GM21723 (cell line): ENCODE measurements around the gene LMOD3.

ENCODE experiments used
- ATAC-seq: cut with Tn5 transposase; IDR thresholded peaks from one replicate; pipeline ENCODE4 v1.9.1; 2021; ENCODE audit warnings: mild to moderate bottlenecking, moderate library complexity; ENCODE audit not compliant: unreplicated experiment

LMOD3 gene

DNA sequence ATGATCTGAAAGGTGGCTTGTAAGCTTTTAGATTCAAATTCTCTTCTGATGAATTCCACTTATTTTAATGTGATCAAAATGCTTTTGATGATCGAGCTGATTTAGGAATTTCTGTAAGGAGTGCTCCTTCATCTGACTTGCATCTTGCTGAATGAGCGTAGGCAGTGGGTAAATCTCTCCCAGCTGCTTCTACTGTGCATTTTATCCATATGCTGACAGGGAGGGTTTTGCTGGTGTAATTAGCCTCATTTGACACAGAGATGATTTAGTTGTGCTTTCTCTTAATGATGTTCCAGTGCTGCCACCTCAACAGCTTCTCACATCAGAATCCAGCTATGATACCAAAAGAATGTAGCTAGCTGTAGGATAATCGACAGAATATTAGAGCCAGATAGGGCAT lies 3.8 kb upstream of the LMOD3 start:
- no peak for ATAC-seq

DNA sequence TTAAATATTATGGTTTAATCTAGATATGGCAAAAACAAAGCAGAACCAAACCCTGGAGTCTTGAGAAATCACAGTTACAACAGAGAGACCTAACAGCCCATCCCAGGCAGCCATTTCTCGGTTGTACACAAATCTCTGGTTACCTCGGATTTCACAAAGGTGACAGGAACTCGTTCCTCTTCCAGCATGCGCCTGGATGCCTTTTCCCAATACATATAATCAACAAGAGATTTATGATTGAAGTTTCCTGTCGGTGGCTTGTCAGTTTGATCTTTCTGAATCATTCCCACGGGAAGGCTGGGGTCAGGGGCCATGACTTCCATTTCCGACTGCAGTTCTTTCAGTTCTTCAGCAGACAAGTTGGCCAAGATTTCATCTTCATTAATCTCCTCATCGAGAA lies 445 bp downstream of the LMOD3 start:
- no peak for ATAC-seq

DNA sequence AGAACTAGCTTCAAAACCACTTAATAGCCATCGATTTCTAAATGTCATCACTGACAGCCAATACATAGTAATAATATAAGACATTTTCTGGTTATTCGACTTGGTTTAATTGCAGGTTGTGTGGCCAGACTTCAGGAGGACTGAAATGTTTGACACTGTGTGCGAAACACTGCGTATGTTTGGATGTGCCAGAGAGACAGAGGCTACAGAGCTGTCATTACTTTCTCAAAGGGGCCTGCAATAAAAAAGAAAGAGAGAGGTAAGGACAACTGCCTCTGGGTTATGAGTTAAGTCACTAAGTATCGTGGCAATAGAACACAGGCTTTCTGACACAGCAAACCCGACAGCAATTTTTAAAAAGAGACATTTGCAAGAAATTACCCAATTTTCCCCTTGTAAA lies 882 bp downstream of the LMOD3 start:
- no peak for ATAC-seq

DNA sequence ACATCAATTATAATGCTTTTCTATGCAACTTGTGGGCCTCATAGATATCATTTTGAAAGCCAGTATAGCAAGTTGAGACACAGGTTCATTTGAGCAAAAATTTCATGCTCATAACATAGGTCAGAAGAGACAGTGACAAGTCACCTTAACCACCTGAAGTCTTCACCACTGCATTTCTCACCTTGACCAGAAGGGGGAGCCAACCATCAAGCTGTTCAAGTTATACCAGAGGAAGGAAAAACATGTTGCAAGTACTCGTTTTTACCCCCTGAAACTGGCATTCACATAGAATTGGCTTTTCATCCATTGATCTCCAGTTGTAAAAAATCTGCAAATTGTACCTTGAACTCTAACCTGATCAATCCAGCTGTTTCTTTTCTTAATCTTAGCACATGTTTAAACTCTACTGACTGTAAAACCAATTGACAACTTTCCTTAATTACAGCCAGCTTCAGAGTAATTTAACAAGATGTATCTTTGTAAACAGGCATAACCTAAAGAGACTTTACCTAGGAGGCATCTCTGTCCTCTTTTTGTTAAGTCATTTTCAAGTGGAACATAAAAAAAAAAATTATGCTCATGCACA lies 1.4 kb downstream of the LMOD3 start:
- ATAC-seq = peak; percentile 90

DNA sequence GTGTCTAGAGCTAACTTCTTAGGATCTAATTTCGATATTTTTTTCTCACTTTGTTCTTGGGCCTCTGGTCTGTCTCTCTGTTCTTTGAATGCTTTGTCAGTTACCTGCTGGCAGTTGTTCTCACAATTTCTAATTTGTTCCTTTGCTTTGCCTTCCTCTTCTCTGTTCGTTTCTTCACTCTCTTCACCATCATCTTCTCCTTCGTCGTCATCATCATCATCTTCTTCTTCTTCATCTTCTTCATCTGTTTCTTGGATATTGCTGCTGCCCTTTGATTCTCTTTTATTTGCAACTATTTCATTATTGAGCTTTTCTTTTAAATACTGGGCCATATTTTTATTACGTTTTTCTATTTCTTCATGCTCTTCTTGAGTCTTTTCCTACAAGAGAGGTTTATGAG lies 2.7 kb downstream of the LMOD3 start:
- no peak for ATAC-seq

DNA sequence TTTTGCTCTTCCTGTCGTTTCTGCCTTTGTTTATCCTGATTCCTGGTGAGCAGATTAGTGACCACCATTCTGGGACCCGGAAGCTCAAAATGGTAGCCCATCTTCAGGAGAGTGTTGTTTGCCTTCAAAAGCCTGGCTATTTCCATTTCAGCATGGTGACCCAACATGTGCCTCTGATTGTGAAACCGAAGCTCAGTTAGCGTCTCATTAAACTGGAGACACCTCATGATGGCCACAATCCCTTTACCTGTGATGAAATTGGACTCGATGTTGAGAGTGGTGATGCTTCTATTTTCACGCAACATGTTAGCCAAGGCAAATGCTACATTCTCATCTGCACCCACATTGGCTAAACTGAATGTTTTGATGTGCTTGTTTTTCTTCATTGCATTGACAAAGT lies 3.3 kb downstream of the LMOD3 start:
- ATAC-seq = no peak

DNA sequence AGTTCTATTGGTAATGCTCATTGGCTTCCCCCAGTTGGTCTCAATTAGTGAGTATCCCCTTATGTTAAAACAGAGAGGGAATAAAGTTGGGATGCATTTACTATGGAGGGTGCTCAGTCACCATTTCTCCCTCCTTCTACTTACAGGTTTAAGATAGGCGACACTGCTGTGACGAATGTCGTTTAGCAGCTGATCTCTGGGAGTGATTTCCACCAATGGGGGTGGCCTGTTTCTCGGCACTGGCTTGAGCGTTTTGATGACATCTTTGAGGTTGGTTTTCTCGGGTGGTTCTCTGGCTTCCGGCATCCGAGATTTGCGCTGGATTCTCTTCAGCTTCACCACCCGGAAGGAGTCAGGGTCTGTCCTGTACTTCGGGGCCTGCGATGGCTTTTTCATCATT lies 3.8 kb downstream of the LMOD3 start:
- no peak for ATAC-seq

DNA sequence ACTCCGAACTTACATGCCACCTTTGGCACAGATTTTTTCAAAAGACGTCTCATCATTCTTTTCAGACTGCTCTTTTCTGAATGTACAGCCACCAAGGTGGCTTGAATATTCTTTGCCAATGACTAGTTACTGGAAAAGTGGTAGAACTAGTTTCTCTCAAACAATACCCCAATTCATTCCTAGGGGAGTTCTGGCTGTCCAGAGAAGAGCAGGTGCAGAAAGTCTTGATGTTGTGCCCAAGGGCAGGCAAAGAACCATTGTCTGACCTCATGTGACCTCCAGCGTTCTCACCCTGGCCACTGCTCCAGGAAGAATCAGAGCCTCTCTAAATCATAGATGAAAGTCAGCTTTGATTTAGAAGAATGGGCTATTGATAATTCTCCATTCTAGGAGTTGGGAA lies 5.5 kb downstream of the LMOD3 start:
- no peak for ATAC-seq

DNA sequence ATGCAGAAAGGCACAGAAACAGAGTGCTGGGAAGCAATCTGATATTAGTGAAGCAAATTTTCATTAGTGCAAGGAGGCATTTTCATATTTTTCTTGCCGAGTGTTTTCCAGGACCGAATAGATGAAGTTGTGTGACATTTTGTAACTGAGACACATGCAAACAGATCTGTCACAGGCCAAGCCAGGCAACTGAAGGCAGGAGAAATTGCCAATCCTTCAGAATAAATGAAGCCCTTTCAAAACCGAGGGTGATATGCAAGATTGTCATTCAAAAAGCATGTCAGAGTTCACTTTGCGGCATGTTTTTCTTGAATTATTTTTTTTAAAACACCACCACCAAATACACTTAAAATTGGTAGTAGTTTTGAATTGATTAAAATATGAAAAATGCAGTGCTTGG lies 6.2 kb downstream of the LMOD3 start:
- ATAC-seq = no peak

DNA sequence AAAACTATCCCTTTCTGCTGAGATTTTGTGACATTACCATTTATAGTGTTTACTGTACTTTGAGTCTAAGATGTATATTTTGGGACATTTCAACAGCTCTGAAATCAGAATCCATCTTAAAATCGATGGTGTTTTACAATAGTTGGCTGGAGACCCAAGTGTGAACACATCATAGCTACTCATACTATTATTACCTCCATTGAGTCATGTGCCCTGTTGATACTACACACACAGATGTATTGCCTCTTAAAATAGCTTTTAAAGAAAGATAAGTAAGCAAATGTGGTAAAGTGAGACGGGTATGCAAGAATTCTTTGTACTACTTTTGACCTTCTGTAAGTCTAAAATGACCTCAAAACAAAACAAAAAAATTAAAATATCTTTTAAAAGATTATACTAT lies 6.7 kb downstream of the LMOD3 start:
- no peak for ATAC-seq

DNA sequence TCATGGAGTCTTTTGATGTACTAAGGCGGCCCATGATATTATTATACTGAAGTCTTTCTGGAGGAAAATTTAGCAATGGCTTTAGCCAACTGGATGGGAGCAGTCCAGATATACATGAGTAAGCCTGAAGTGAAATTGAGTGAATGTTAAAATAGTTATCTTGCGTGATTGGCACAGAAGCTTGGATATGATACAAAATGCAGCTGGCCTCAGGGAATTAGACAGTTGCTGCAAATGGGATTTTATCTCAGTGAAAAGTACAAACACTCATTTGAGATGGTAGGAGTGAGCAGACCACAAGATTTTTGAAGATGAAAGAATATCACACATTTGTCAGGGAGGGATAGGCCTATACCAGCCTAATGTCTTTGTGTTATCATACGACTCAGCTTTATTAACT lies 8.9 kb downstream of the LMOD3 start:
- no peak for ATAC-seq

DNA sequence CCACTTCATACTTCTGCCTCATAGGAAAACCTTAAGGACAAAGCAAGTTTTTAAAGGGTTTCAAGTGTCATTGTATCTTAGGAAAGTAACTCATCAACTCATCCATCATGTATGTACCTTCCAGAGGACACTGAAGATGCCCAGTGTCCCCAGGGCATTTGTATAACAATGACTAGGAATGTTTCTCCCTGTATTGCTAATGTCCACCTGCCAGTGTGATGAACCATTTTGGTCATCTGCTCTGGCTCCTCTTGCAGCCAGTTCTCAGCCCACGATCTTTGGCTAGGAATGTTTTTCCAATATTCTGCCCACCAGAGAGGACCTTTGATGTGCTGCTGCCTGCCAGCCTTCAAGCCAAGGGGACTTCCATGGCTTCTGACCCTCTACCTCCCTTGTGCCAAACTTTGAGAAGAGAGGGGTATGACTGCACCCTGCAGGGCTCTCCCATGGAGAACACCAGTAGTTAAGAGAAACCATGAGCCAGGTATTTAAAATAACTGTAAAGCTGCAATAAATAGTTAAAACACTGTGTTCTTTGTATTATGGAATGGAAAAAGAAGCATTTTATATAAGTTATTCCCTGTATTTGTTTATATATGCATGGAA lies 11.4 kb downstream of the LMOD3 start:
- ATAC-seq = no peak

DNA sequence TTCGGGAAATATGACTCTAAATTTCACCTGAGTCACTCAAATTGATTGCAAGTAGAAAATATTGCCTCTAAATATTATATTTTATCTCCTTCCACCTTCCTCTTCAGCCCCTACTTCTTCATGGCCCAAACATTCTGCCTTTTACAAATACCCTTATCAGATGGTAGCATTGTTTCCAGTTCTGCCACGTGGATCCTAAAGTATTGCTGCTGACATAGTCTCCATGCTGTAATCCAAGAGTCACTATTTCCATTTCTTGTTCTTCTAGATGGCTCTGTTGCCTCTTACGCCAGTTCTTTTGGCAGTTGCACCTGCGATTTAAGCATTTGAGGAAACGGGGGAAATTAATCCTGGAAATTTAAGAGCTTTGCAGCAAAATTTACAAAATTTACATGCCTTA lies 13.6 kb downstream of the LMOD3 start:
- ATAC-seq = no peak

DNA sequence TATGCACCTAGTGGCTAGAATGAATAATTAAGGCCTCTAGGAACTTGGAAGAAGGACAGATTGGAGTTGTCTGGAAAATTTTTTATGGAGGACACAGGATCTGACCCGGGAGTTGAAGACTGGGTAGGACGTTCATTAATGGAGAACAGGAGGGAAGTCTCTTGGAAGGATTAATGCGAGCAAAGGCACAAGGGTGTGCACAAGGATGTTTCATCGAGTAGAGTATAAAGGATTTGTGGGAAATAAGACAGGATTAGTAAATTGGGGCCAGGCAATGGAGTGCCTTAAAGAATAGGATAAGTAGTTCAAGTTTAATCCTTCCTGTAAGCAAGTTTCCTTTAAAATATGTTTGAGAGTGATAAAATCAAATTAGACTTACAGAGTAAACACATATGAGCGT lies 14.6 kb downstream of the LMOD3 start:
- no peak for ATAC-seq

DNA sequence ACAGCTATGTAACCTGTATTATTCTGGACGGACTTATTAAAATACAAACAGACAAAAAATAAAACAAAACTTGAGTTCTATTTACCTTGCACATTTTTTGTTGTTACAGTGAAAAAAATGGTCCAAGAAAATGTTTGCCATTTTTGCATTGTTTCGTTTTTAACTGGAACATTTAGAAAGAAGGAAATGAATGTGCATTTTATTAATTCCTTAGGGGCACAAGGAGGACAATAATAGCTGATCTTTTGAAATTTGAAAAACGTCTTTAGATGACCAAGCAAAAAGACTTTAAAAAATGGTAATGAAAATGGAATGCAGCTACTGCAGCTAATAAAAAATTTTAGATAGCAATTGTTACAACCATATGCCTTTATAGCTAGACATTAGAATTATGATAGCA lies 17.1 kb downstream of the LMOD3 start:
- ATAC-seq = no peak

DNA sequence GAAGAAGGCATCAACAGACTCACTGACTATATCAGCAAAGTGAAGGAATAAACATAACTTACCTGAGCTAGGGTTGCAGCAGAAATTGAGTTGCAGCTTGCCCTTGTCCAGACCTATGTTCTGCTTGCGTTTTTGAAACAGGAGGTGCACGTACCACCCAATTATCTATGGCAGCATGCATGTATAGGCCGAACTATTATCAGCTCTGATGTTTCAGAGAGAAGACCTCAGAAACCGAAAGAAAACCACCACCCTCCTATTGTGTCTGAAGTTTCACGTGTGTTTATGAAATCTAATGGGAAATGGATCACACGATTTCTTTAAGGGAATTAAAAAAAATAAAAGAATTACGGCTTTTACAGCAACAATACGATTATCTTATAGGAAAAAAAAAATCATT lies 17.8 kb downstream of the LMOD3 start:
- ATAC-seq = no peak

DNA sequence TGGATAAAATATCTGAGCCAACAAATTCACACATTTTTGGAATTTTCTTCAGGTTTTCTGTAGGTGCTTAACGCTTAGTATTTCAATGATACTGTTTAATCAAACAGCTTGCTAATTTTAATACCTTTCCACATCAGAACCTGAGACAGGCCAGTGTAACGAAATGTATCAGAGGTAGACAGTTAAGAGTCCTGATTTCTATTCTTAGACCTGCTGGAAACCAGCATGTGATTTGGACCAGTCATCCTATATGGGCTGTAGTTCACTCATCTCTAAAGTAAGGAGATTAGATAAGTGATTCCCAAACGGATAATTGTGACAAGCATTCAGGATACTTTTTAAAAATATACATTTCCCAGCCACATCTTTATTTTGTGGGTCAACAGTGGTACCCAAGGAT lies 19.3 kb downstream of the LMOD3 start:
- ATAC-seq = no peak

DNA sequence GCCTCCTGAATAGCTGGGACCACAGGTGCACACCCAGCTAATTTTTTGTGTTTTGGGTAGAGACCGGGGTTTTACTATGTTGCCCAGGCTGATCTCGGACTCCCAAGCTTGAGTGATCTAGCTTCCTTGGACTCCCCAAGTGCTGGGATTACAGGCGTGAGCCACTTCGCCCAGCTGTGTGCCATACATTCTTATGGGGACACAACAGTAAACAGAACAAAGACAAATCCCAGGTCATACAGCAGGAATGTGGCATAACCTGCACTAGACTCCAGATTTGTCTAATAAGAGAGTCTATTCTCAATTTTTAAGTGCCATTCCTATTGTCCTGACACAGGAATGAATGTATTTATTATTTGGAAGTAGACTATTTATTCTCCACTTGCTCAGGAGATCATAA lies 20.0 kb downstream of the LMOD3 start:
- ATAC-seq = no peak

DNA sequence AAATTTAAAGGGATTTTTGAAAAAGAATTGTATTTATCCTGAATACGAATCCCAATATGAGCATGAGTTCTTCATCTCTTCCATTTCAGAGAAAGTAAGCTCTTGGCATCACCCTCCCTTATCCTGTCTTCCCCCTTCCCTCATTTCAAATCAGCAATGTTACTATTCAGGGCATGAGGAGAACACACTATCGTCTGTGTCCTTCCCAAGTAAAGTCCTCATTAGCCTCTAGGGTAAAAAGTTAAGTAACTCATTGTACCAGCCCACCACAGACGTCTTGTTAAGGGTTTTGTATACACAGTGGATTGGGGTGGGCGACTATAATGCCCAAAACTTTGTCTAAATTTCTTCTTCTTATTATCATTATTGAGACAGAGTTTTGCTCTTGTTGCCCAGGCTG lies 22.8 kb downstream of the LMOD3 start:
- ATAC-seq = no peak

DNA sequence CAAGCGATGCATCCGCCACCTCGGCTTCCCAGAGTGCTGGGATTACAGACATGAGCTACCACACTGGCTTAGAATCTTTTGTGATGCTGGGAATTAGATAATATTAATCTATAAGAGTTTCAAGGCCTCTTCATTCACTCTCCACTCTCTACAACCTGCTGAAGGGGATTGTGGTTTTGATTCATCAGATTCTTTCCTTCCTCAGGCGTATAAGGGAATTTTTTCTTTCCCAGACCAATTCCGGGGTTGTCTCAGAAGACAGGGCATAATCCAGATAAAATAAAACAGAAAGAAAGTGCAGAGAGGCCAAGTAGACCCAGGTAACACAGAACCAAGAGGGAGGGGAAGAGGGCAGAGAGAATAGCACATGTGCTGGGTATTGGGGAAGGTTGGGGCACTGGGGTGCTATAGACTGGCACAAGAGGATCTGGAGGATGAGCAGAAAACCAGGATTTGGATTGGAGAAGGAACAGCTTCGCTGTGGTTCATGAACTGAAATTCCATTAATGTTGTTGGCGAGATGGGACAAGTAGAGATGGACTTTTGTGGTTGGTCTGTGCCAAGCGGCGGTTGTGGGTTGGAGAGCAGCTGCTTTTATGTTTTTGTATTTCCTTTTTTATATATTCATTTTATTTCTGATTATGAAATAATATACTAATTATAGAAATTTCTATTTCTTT lies 24.8 kb downstream of the LMOD3 start:
- ATAC-seq = no peak

DNA sequence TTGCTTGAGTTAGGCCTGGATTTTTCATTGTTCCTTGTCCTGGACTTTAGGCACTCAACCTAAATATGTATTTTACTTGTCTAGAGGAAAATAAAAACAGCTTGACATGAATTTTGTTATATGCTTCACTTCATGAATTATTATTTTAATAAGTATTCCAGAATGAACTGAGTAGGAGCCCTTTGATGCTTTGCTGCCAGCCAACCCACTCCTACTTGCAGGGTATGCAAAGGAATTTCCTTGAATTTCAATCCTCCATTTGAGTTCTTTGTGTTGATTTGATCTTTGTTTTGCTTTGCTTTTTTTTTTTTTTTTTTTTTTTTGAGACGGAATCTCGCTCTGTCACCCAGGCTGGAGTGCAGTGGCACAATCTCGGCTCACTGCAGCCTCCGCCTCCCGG lies 26.1 kb downstream of the LMOD3 start:
- no peak for ATAC-seq

DNA sequence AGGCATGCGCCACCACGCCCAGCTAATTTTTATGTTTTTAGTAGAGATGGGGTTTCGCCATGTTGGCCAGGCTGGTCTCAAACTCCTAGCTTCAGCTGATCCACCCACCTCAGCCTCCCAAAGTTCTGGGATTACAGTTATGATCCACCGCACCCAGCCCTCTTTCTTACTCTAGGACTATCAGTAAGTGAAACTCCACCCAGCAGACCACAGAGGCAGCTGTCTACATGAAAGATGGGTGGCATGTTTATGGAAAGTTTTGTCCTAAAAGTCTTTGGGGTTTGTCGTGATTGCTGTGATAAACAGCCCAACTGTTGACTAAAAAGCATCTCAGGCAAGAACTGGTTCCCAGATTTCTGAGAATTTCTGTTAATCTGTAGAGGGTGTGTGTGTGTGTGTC lies 26.8 kb downstream of the LMOD3 start:
- ATAC-seq = no peak
